ENCODE results near the gene PRR33.

PRR33 gene

GRCh38 chr11:1866776-1867175 is 24.9 kb downstream of the PRR33 start:
- no peak overlapping the region for H3K4me3 ChIP-seq (ENCODE audit: low read depth, low read length)
- no peak for TF ChIP-seq CTCF (IDR thresholded peaks at IDR 0.05; ENCODE audit: control insufficient read depth, extremely low read depth, insufficient read depth)
- no peak for DNase-seq (ENCODE audit: low read depth)

- no peak for TF ChIP-seq CTCF (IDR thresholded peaks at IDR 0.05; ENCODE audit: control insufficient read depth, extremely low read depth, insufficient read depth)
- DNase-seq (ENCODE audit: low read depth): no peak
- H3K4me3 ChIP-seq (ENCODE audit: low read depth, low read length): no peak overlapping the region
Measured at GRCh38 chr11:1866226-1866625, 25.5 kb downstream of the PRR33 start.

- DNase-seq (ENCODE audit: low read depth): no peak
- H3K4me3 ChIP-seq (ENCODE audit: low read depth, low read length): no peak overlapping the region
- TF ChIP-seq CTCF (IDR thresholded peaks at IDR 0.05; ENCODE audit: control insufficient read depth, extremely low read depth, insufficient read depth): no peak
Measured at GRCh38 chr11:1864831-1865665, 26.6 kb downstream of the PRR33 start.

- no peak overlapping the region for H3K4me3 ChIP-seq (ENCODE audit: low read depth, low read length)
- DNase-seq (ENCODE audit: low read depth): no peak
- no peak for TF ChIP-seq CTCF (IDR thresholded peaks at IDR 0.05; ENCODE audit: control insufficient read depth, extremely low read depth, insufficient read depth)
Measured at GRCh38 chr11:1864231-1864630, 27.5 kb downstream of the PRR33 start.

GRCh38 chr11:1863352-1864216 is 28.1 kb downstream of the PRR33 start:
- DNase-seq (ENCODE audit: low read depth): peak; percentile 6
- H3K4me3 ChIP-seq (ENCODE audit: low read depth, low read length): no peak overlapping the region
- no peak for TF ChIP-seq CTCF (IDR thresholded peaks at IDR 0.05; ENCODE audit: control insufficient read depth, extremely low read depth, insufficient read depth)

- TF ChIP-seq CTCF (IDR thresholded peaks at IDR 0.05; ENCODE audit: control insufficient read depth, extremely low read depth, insufficient read depth): no peak
- DNase-seq (ENCODE audit: low read depth): no peak
- H3K4me3 ChIP-seq (ENCODE audit: low read depth, low read length): no peak overlapping the region
Measured at GRCh38 chr11:1862588-1863351, 28.9 kb downstream of the PRR33 start.

All from LNCaP clone FGC (cell line).